PC-3 (cell line): ENCODE data around the gene TWIST2. TPM values are rescaled to one million over a fixed set of nuclear protein-coding genes. Genes with fewer than 3 reads are reported as not detected.

Source experiments
- ATAC-seq: fragments of 200-7000 bp; cut with Tn5 transposase; 2 replicates; pipeline ENCODE4 v1.9.1; 2020; ENCODE audit warnings: mild to moderate bottlenecking, moderate library complexity
- BruUV-seq: library from RNA; stranded (reverse); fragments of 400-500 nt; replicated peaks from 2 replicates; lab custom pipeline; 2021; lab: Mats Ljungman, UMichigan
- CTCF ChIA-PET: fragments of 300-600 bp; sonication (Branson Sonifier 250); formaldehyde crosslinking; loops from one replicate; lab custom pipeline; 2022; ENCODE audit warnings: antibody characterized with exemption; lab: Charles Lee
- POLR2A ChIA-PET: fragments of 300-600 bp; sonication (Branson Sonifier 250); formaldehyde crosslinking; loops from one replicate; lab custom pipeline; 2022; ENCODE audit warnings: antibody characterized with exemption; ENCODE audit not compliant: unreplicated experiment; lab: Charles Lee
- DNase-seq: peaks from one replicate; pipeline ENCODE4 v3.0.0-alpha.2; 2015
- H2AFZ ChIP-seq: fragments of 300-600 bp; sonication (generic); 2 replicates; pipeline ENCODE4 v1.6.0; 2016; ENCODE audit warnings: antibody characterized with exemption, low read length
- H3F3A ChIP-seq: fragments of 300-600 bp; sonication (generic); one replicate; pipeline ENCODE4 v1.6.0; 2017; ENCODE audit warnings: antibody characterized with exemption, low read length, control low read depth, mild to moderate bottlenecking; ENCODE audit not compliant: unreplicated experiment
- H3K27ac ChIP-seq: fragments of 300-600 bp; sonication (generic); 2 replicates; pipeline ENCODE4 v1.5.1; 2016; ENCODE audit warnings: mild to moderate bottlenecking, low read length
- H3K27me3 ChIP-seq: fragments of 300-600 bp; sonication (generic); 2 replicates; pipeline ENCODE4 v1.6.1; 2016; ENCODE audit warnings: low read length, mixed read lengths
- H3K36me3 ChIP-seq: fragments of 300-600 bp; sonication (generic); 2 replicates; pipeline ENCODE4 v1.6.1; 2016; ENCODE audit warnings: low read depth, mixed run types, low read length, mixed read lengths
- H3K4me1 ChIP-seq: fragments of 300-600 bp; sonication (generic); 2 replicates; pipeline ENCODE4 v1.5.1; 2016; ENCODE audit warnings: low read length; ENCODE audit not compliant: insufficient read depth
- H3K4me2 ChIP-seq: fragments of 300-600 bp; sonication (generic); 2 replicates; pipeline ENCODE4 v1.6.0; 2016; ENCODE audit warnings: low read length
- H3K4me3 ChIP-seq: fragments of 300-600 bp; sonication (generic); 2 replicates; pipeline ENCODE4 v1.5.1; 2016; ENCODE audit warnings: mild to moderate bottlenecking, low read length, mixed read lengths
- H3K79me2 ChIP-seq: fragments of 300-600 bp; sonication (generic); 2 replicates; pipeline ENCODE4 v1.6.1; 2017; ENCODE audit warnings: low read length, mixed read lengths
- H3K9ac ChIP-seq: fragments of 300-600 bp; sonication (generic); 2 replicates; pipeline ENCODE4 v1.6.0; 2016; ENCODE audit warnings: mild to moderate bottlenecking, low read length
- H3K9me2 ChIP-seq: fragments of 300-600 bp; sonication (generic); replicated peaks from 2 replicates; pipeline ENCODE4 v1.6.1; 2016; ENCODE audit warnings: mixed run types, low read length, mixed read lengths
- H3K9me3 ChIP-seq: fragments of 300-600 bp; sonication (generic); 2 replicates; pipeline ENCODE4 v1.6.1; 2016; ENCODE audit warnings: low read length, mixed read lengths
- H4K20me1 ChIP-seq: fragments of 300-600 bp; sonication (generic); 2 replicates; pipeline ENCODE4 v1.6.1; 2016; ENCODE audit warnings: low read length, mixed read lengths
- EZH2 ChIP-seq: fragments of 300-600 bp; sonication (generic); IDR thresholded peaks from one replicate; pipeline ENCODE4 v1.6.1; 2017; ENCODE audit warnings: antibody characterized with exemption, mild to moderate bottlenecking, low read length; ENCODE audit not compliant: unreplicated experiment
- EZH2phosphoT487 ChIP-seq: fragments of 300-600 bp; sonication (generic); IDR thresholded peaks from 2 replicates; pipeline ENCODE4 v1.6.1; 2018; ENCODE audit warnings: mild to moderate bottlenecking, antibody characterized with exemption, low read length, borderline replicate concordance
- intact Hi-C: fragments of 100-400 bp; cut with micrococcal nuclease; formaldehyde crosslinking; loops from 2 replicates; pipeline ENCODE4 v1.9.0; 2023
- total RNA-seq: library from RNA; depleted of rRNA; stranded (reverse); fragments of >200 nt; gene quantifications from 2 replicates; pipeline ENCODE4 v1.2.3, GENCODE V29; 2014
- TF ChIP-seq, protein P1 (sequence below): fragments of 300-600 bp; sonication (generic); conservative IDR thresholded peaks from 2 replicates; pipeline ENCODE4 v1.5.1; 2017; ENCODE audit warnings: antibody characterized with exemption, low read depth, mild to moderate bottlenecking, low read length

TWIST2 gene
- total RNA-seq, 1 experiment from 2014 or later: 4.4 TPM

DNA sequence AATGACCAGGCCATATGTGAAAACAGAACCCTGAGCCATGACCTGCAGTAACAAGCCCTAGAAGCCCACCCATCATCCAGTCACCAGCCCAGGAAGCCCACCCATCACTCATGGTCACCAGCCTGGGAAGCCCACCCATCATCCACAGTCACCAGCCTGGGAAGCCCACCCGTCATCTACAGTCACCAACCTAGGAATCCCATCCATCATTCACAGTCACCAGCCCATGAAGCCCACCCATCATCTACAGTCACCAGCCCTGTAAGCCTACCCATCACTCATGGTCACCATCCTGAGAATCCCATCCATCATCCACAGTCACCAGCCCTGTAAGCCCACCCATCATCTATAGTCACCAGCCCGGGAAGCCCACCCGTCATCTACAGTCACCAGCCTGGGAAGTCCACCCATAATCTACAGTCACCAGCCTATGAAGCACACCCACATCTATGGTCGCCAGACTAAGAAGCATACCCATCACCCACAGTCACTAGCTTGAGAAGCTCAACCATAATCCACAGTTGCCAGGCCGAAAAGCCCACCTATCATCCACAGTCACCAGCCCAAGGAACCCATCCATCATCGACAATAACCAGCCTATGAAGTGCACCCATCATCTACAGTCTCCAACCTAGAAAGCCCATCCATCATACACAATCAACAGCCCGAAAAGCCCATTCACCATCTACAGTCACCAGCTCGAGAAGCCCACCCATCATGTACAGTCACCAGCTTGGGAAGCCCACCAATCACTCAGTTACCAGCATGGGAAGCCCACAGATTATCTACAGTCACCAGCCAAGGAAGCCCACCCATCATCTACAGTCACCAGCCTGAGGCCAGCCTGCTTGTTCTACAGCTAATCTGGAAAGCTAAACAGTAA lies 91.9 kb downstream of the TWIST2 start:
- POLR2A ChIA-PET: no interaction called here
- Histone ChIP-seq H3K79me2 (peaks cover 1% of the 10 kb centered on the region; the same call in 1 of the 2 replicates), H3K36me3 (no peaks in the 10 kb centered on the region), H3K4me3 (no peak overlapping the region), H3K4me1 (no peaks in the 10 kb centered on the region), H3K9me3 (no peaks in the 10 kb centered on the region), H3K9ac (no peak overlapping the region), H2AFZ (no peak overlapping the region), H3K27ac (no peak overlapping the region), H3K27me3 (no peaks in the 10 kb centered on the region), H3K9me2 (no peaks in the 10 kb centered on the region), H4K20me1 (no peaks in the 10 kb centered on the region), H3K4me2 (no peak overlapping the region), H3F3A (no peaks in the 10 kb centered on the region)
- no peak for DNase-seq
- intact Hi-C loops: loop anchor here (10.0 kb wide), 2 partner anchors 155 to 505 kb away; no protein-coding TSS in a partner anchor
- no peak for ATAC-seq
- TF ChIP-seq EZH2: no peak
- TF ChIP-seq, protein P1, sequence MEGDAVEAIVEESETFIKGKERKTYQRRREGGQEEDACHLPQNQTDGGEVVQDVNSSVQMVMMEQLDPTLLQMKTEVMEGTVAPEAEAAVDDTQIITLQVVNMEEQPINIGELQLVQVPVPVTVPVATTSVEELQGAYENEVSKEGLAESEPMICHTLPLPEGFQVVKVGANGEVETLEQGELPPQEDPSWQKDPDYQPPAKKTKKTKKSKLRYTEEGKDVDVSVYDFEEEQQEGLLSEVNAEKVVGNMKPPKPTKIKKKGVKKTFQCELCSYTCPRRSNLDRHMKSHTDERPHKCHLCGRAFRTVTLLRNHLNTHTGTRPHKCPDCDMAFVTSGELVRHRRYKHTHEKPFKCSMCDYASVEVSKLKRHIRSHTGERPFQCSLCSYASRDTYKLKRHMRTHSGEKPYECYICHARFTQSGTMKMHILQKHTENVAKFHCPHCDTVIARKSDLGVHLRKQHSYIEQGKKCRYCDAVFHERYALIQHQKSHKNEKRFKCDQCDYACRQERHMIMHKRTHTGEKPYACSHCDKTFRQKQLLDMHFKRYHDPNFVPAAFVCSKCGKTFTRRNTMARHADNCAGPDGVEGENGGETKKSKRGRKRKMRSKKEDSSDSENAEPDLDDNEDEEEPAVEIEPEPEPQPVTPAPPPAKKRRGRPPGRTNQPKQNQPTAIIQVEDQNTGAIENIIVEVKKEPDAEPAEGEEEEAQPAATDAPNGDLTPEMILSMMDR: no peak
- TF ChIP-seq EZH2phosphoT487: no peak
- BruUV-seq: no TSS peak
- CTCF ChIA-PET: no interaction called here

DNA sequence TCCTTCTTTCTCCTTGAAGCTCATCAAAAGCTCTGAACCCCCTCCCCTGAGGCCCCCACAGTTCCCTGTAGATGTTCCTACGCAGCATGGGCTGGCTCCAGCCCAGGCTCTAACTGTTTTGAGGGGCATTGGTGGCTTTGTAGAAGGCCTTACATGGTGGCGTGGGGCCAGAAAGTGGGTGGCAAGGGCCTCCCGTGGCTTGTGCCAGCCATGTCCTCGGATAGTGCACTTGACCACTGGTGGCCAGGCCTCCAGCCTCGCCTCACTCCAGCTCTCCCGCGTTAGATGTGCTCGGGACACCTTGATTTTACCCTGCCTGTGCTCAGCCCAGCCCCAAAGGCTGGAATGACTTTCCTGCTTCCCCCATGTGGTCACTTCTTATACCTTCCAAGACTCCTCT lies 92.9 kb downstream of the TWIST2 start:
- Histone ChIP-seq H2AFZ (no peak overlapping the region), H3F3A (no peaks in the 10 kb centered on the region), H3K4me1 (peaks cover 5% of the 10 kb centered on the region; the same call in 1 of the 2 replicates), H3K9ac (no peak overlapping the region), H3K27ac (no peak overlapping the region), H3K9me2 (no peaks in the 10 kb centered on the region), H4K20me1 (no peaks in the 10 kb centered on the region), H3K27me3 (no peaks in the 10 kb centered on the region), H3K36me3 (no peaks in the 10 kb centered on the region), H3K4me2 (no peak overlapping the region), H3K79me2 (peaks cover 12% of the 10 kb centered on the region), H3K4me3 (no peak overlapping the region), H3K9me3 (no peaks in the 10 kb centered on the region)
- TF ChIP-seq EZH2 (no peak), EZH2phosphoT487 (no peak)
- TF ChIP-seq, protein P1: no peak
- DNase-seq (no peak), ATAC-seq (no peak)
- BruUV-seq: no TSS peak
- intact Hi-C loops: loop anchor here (10.0 kb wide), 2 partner anchors 156 to 506 kb away; no protein-coding TSS in a partner anchor
- ChIA-PET POLR2A (no interaction called here), CTCF (no interaction called here)

DNA sequence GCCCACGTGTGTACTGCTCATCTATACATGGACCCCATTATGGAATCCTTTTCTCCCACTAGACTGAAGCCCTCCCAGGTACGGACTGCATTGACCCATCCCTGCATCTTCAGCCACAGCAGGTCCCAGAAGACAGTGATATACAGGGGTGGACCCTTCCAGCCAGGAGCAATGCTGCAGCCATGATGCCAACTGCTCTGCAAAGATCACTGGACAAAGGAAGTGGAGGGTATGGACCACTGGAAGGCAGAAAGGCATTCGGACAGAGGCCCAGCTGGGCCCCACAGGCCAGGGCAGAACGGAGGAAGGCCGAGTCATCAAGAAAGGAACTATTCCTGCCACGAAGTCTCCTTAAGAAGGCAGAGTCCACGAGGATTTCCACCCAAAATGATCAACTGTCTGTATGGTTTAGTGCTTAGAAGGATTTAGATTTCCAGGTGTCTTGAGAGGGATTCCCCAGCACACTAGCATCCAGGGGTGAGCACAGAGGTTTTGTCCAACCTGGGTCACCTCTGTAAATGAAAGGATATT lies 93.4 kb downstream of the TWIST2 start:
- H3K4me3 ChIP-seq: no peak overlapping the region
- no peak overlapping the region for H3K27ac ChIP-seq
- POLR2A ChIA-PET: no interaction called here

More for the DNA sequence above, 93.4 kb downstream of the TWIST2 start:
- no peaks in the 10 kb centered on the region for H4K20me1 ChIP-seq
- no peaks in the 10 kb centered on the region for H3K36me3 ChIP-seq
- no peak overlapping the region for H3K9ac ChIP-seq
- no peak overlapping the region for H3K4me2 ChIP-seq
- H3K9me3 ChIP-seq: no peaks in the 10 kb centered on the region
- peaks cover 9% of the 10 kb centered on the region for H3K4me1 ChIP-seq
- H3K27me3 ChIP-seq: no peaks in the 10 kb centered on the region
- DNase-seq: no peak
- no peak overlapping the region for H2AFZ ChIP-seq
- no peaks in the 10 kb centered on the region for H3K9me2 ChIP-seq
- BruUV-seq: no TSS peak
- peaks cover 17% of the 10 kb centered on the region for H3K79me2 ChIP-seq
- intact Hi-C loops: loop anchor here (10.0 kb wide), 2 partner anchors 157 to 507 kb away; no protein-coding TSS in a partner anchor
- CTCF ChIA-PET: no interaction called here
- TF ChIP-seq, protein P1: no peak
- no peak for TF ChIP-seq EZH2
- TF ChIP-seq EZH2phosphoT487: no peak
- no peak for ATAC-seq
- no peaks in the 10 kb centered on the region for H3F3A ChIP-seq
